HEK293 (cell line): ENCODE data around the gene TIMM50.

ENCODE experiments used
- BCL11A ChIP-seq: fragments of 450-650 bp; formaldehyde crosslinking; IDR thresholded peaks from 2 replicates; pipeline ENCODE4 v1.5.1; 2016; ENCODE audit warnings: low read depth, missing biosample characterization, missing genetic modification characterization
- EGR2 ChIP-seq: fragments of 450-650 bp; formaldehyde crosslinking; IDR thresholded peaks from 2 replicates; pipeline ENCODE4 v1.5.1; 2016; ENCODE audit warnings: low read depth, missing biosample characterization, missing genetic modification characterization
- FEZF1 ChIP-seq: fragments of 450-650 bp; formaldehyde crosslinking; IDR thresholded peaks from 2 replicates; pipeline ENCODE4 v1.5.1; 2016; ENCODE audit warnings: missing biosample characterization, missing genetic modification characterization
- GLI4 ChIP-seq: fragments of 450-650 bp; formaldehyde crosslinking; IDR thresholded peaks from 2 replicates; pipeline ENCODE4 v1.5.1; 2016; ENCODE audit warnings: missing biosample characterization, missing genetic modification characterization
- HOXA7 ChIP-seq: sonication (generic); formaldehyde crosslinking; IDR thresholded peaks from 2 replicates; pipeline ENCODE4 v1.8.1; 2022; ENCODE audit warnings: missing genetic modification reagents, borderline replicate concordance
- HOXC10 ChIP-seq: sonication (generic); formaldehyde crosslinking; IDR thresholded peaks from 2 replicates; pipeline ENCODE4 v1.8.1; 2023; ENCODE audit warnings: mild to moderate bottlenecking, missing genetic modification reagents
- KLF17 ChIP-seq: fragments of 450-650 bp; formaldehyde crosslinking; IDR thresholded peaks from 2 replicates; pipeline ENCODE4 v1.5.1; 2016; ENCODE audit warnings: missing biosample characterization, missing genetic modification characterization
- MEIS1 ChIP-seq: sonication (generic); formaldehyde crosslinking; IDR thresholded peaks from 2 replicates; pipeline ENCODE4 v1.8.1; 2022; ENCODE audit warnings: missing genetic modification reagents, mild to moderate bottlenecking, borderline replicate concordance
- PRDM4 ChIP-seq: fragments of 450-650 bp; formaldehyde crosslinking; IDR thresholded peaks from 2 replicates; pipeline ENCODE4 v1.5.1; 2017; ENCODE audit warnings: missing biosample characterization, missing genetic modification characterization
- SETDB1 ChIP-seq: IDR thresholded peaks from one replicate; pipeline ENCODE4 v1.6.1; 2017; ENCODE audit warnings: mild to moderate bottlenecking, low read length, moderate library complexity, mixed read lengths; ENCODE audit not compliant: insufficient read length
- ZBTB20 ChIP-seq: fragments of 450-650 bp; formaldehyde crosslinking; IDR thresholded peaks from 2 replicates; pipeline ENCODE4 v1.5.1; 2016; ENCODE audit warnings: missing biosample characterization, missing genetic modification characterization
- ZBTB49 ChIP-seq: fragments of 450-650 bp; formaldehyde crosslinking; IDR thresholded peaks from 2 replicates; pipeline ENCODE4 v1.5.1; 2016; ENCODE audit warnings: missing biosample characterization, missing genetic modification characterization, low read depth
- ZEB2 ChIP-seq: fragments of 450-650 bp; formaldehyde crosslinking; IDR thresholded peaks from 2 replicates; pipeline ENCODE4 v1.5.1; 2016; ENCODE audit warnings: missing biosample characterization, missing genetic modification characterization
- ZFHX2 ChIP-seq: fragments of 450-650 bp; formaldehyde crosslinking; conservative IDR thresholded peaks from 2 replicates; pipeline ENCODE4 v1.5.1; 2016; ENCODE audit warnings: missing biosample characterization, missing genetic modification characterization
- ZFP37 ChIP-seq: fragments of 450-650 bp; formaldehyde crosslinking; IDR thresholded peaks from 2 replicates; pipeline ENCODE4 v1.5.1; 2016; ENCODE audit warnings: missing biosample characterization, missing genetic modification characterization
- ZNF114 ChIP-seq: fragments of 450-650 bp; formaldehyde crosslinking; IDR thresholded peaks from 2 replicates; pipeline ENCODE4 v1.5.0; 2017; ENCODE audit warnings: missing biosample characterization, missing genetic modification characterization
- ZNF138 ChIP-seq: fragments of 450-650 bp; formaldehyde crosslinking; IDR thresholded peaks from 2 replicates; pipeline ENCODE4 v1.5.1; 2016; ENCODE audit warnings: missing biosample characterization, missing genetic modification characterization, borderline replicate concordance
- ZNF16 ChIP-seq: fragments of 450-650 bp; formaldehyde crosslinking; IDR thresholded peaks from 2 replicates; pipeline ENCODE4 v1.5.1; 2016; ENCODE audit warnings: low read depth, missing biosample characterization, missing genetic modification characterization
- ZNF169 ChIP-seq: fragments of 450-650 bp; formaldehyde crosslinking; IDR thresholded peaks from 2 replicates; pipeline ENCODE4 v1.5.1; 2016; ENCODE audit warnings: missing biosample characterization, missing genetic modification characterization
- ZNF19 ChIP-seq: fragments of 450-650 bp; formaldehyde crosslinking; IDR thresholded peaks from 2 replicates; pipeline ENCODE4; 2016; ENCODE audit warnings: missing biosample characterization, missing genetic modification characterization, low read depth
- ZNF2 ChIP-seq: fragments of 450-650 bp; formaldehyde crosslinking; IDR thresholded peaks from 2 replicates; pipeline ENCODE4 v1.5.1; 2016; ENCODE audit warnings: missing biosample characterization, missing genetic modification characterization
- ZNF214 ChIP-seq: fragments of 450-650 bp; formaldehyde crosslinking; IDR thresholded peaks from 2 replicates; pipeline ENCODE4 v1.5.1; 2017; ENCODE audit warnings: missing biosample characterization, mild to moderate bottlenecking, missing genetic modification characterization, borderline replicate concordance
- ZNF239 ChIP-seq: fragments of 450-650 bp; formaldehyde crosslinking; IDR thresholded peaks from 2 replicates; pipeline ENCODE4 v1.5.1; 2016; ENCODE audit warnings: missing biosample characterization, missing genetic modification characterization
- ZNF311 ChIP-seq: fragments of 450-650 bp; formaldehyde crosslinking; IDR thresholded peaks from 2 replicates; pipeline ENCODE4 v1.5.1; 2017; ENCODE audit warnings: missing biosample characterization, missing genetic modification characterization, borderline replicate concordance
- ZNF335 ChIP-seq: fragments of 450-650 bp; formaldehyde crosslinking; conservative IDR thresholded peaks from 2 replicates; pipeline ENCODE4 v1.5.1; 2016; ENCODE audit warnings: missing biosample characterization, missing genetic modification characterization
- ZNF37A ChIP-seq: fragments of 450-650 bp; IDR thresholded peaks from 2 replicates; pipeline ENCODE4 v1.5.1; 2018; ENCODE audit warnings: missing biosample characterization, missing genetic modification characterization
- ZNF398 ChIP-seq: fragments of 450-650 bp; formaldehyde crosslinking; IDR thresholded peaks from 2 replicates; pipeline ENCODE4 v1.5.1; 2017; ENCODE audit warnings: missing biosample characterization, missing genetic modification characterization
- ZNF544 ChIP-seq: fragments of 450-650 bp; formaldehyde crosslinking; IDR thresholded peaks from 2 replicates; pipeline ENCODE4 v1.5.0; 2017; ENCODE audit warnings: missing biosample characterization, missing genetic modification characterization
- ZNF555 ChIP-seq: fragments of 450-650 bp; formaldehyde crosslinking; conservative IDR thresholded peaks from 2 replicates; pipeline ENCODE4 v1.5.1; 2017; ENCODE audit warnings: missing biosample characterization, mild to moderate bottlenecking, missing genetic modification characterization, inconsistent platforms
- ZNF561 ChIP-seq: fragments of 450-650 bp; IDR thresholded peaks from 2 replicates; pipeline ENCODE4 v1.5.1; 2018; ENCODE audit warnings: missing biosample characterization, missing genetic modification characterization, borderline replicate concordance
- ZNF660 ChIP-seq: fragments of 450-650 bp; IDR thresholded peaks from 2 replicates; pipeline ENCODE4 v1.5.1; 2018; ENCODE audit warnings: missing biosample characterization, mild to moderate bottlenecking, missing genetic modification characterization
- ZNF664 ChIP-seq: fragments of 450-650 bp; formaldehyde crosslinking; IDR thresholded peaks from 2 replicates; pipeline ENCODE4 v1.5.1; 2016; ENCODE audit warnings: missing biosample characterization, missing genetic modification characterization
- ZNF785 ChIP-seq: fragments of 450-650 bp; formaldehyde crosslinking; IDR thresholded peaks from 2 replicates; pipeline ENCODE4 v1.5.1; 2016; ENCODE audit warnings: missing biosample characterization, missing genetic modification characterization
- ZNF837 ChIP-seq: fragments of 450-650 bp; formaldehyde crosslinking; IDR thresholded peaks from 2 replicates; pipeline ENCODE4 v1.5.1; 2016; ENCODE audit warnings: missing biosample characterization, missing genetic modification characterization

The TIMM50 gene

GRCh38 chr19:39435499-39436349 is 44.9 kb upstream of the TIMM50 start, which contains the start of gene RPS16 (continued):
- TF ChIP-seq ZFP37 (tag by site-specific recombination) (peak; percentile 99), PRDM4 (peak; percentile 30; the same call in 1 of the 2 replicates), HOXA7 (CRISPR knock-in tag) (no peak), ZNF169 (tag by site-specific recombination) (no peak), ZBTB49 (tag by site-specific recombination) (no peak), ZNF214 (tag by site-specific recombination) (no peak), ZNF837 (tag by site-specific recombination) (no peak), ZNF2 (tag by site-specific recombination) (peak; percentile 91), ZNF138 (peak; percentile 56; the same call in 1 of the 2 replicates), ZNF114 (no peak), MEIS1 (CRISPR knock-in tag) (no peak), ZNF311 (tag by site-specific recombination) (no peak), ZNF335 (tag by site-specific recombination) (peak; percentile 75), ZNF37A (no peak), SETDB1 (no peak), ZNF660 (tag by site-specific recombination) (peak; percentile 80), ZBTB20 (tag by site-specific recombination) (peak; percentile 71), ZNF561 (peak; percentile 42; the same call in 1 of the 2 replicates), ZNF544 (tag by site-specific recombination) (no peak), ZFHX2 (peak; percentile 92), ZNF664 (tag by site-specific recombination) (no peak), HOXC10 (CRISPR knock-in tag) (no peak), ZNF239 (tag by site-specific recombination) (peak; percentile 75; the same call in 1 of the 2 replicates), ZNF785 (tag by site-specific recombination) (0 out of 2 replicates have a peak, but pooled peaks have one; percentile 35), ZNF555 (tag by site-specific recombination) (no peak), GLI4 (tag by site-specific recombination) (no peak), FEZF1 (no peak), BCL11A (peak; percentile 79), EGR2 (tag by site-specific recombination) (peak; percentile 92), ZNF16 (tag by site-specific recombination) (peak; percentile 50; the same call in 1 of the 2 replicates), ZEB2 (tag by site-specific recombination) (peak; percentile 88), ZNF398 (tag by site-specific recombination) (no peak), KLF17 (tag by site-specific recombination) (peak; percentile 65), ZNF19 (tag by site-specific recombination) (no peak; the same call in 1 of the 2 replicates)
